HCEC 1CT (cell line): ENCODE results near the gene MSS51.

ENCODE experiments used
- DNase-seq: peaks from one replicate; pipeline ENCODE4 v3.0.0-alpha.2; 2017

MSS51 gene

GRCh38 chr10:73433538-73433867, at the start of gene MSS51:
MSS51 (minus strand) TSS chr10:73433561; CDS start chr10:73428284, 5,277 bp downstream.
- no peak for DNase-seq

DNA sequence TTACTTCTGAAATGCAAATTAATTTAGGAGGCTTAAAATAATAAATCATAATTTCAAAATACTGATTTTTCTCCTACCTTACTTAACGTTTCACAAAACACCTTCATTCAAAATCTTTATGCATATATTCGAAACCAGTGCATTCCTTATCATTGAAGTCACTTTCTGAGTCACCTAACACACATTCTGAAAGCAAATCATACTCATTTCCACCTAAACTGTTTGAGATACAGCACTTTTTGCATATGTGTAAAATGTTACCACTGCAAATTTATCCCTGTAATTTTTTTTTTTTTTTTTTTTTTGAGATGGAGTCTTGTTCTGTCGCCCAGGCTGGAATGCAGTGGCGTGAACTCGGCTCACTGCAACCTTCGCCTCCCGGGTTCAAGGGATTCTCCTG, 46.8 kb upstream of the MSS51 start:
- peak; percentile 71 for DNase-seq

- no peak for DNase-seq
Measured at GRCh38 chr10:73478636-73479035, 45.3 kb upstream of the MSS51 start.

- DNase-seq, result no peak
Measured at GRCh38 chr10:73471226-73471625, 37.9 kb upstream of the MSS51 start.

GRCh38 chr10:73469579-73469978, 36.2 kb upstream of the MSS51 start:
- no peak for DNase-seq

- DNase-seq, result no peak
Measured at GRCh38 chr10:73467206-73467605, 33.8 kb upstream of the MSS51 start.

DNA sequence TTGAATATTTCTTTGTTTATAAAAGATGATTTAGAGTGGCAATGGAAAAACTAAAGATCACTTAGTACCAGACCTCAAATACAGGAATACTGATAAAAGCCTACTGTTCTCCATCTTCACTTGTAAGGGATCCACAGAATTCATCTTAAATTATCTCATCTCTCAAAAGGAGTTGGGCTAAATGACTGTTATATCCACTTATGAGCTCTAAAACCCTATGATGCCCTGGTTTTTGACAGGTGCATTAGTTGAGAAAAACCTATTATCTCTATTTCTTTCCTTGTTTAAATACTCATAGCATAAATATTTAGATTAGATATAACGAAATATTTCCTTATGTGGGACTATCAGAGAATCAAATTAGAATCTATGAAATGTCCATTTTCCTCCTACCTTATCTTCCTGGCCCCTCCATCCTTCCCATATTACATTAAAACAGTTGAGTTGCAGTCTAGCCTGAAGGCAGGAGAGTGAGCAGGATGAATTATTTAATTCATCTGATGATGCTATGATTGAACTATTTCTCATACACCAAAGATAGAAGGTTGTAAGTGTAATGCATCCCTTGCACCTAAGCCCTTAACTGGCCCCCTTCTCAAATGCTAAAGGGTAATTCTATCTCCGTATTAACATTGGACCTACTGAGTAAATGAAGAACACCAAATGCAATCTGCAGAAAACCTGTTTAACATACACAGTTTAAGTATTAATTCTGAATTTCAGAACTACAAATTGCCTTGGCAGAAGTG, 32.8 kb upstream of the MSS51 start:
- no peak for DNase-seq

GRCh38 chr10:73460897-73461296, 27.5 kb upstream of the MSS51 start:
- DNase-seq, result no peak

DNA sequence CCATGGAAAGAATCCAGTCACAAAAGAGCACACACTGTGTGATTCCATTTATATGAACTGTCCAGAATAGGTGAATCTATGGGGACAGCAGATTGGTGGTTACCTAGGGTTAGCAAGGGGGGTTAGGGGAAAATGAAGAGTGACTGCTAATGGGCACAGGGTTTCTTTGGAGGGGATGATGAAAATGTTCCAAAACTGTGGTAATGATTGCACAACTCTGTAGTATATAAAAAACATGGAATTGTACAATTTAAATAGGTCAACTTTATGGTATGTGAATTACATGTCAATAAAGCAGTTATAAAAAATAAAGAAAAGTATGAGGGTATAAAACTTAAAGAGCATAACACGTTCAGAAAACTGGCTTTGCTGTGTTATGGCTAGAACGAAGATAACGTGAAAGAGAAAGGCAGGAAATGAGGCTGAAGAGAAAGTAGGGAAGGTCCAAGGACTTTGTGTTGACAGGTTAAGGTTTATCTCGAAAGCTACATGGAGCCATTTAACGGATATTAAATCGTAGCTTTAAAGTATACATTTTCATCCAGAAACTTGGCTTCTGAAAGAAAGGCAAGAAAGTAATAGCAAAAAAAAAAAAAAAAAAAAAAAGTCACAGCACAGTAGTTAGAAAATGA, 26.4 kb upstream of the MSS51 start:
- DNase-seq, result no peak

DNA sequence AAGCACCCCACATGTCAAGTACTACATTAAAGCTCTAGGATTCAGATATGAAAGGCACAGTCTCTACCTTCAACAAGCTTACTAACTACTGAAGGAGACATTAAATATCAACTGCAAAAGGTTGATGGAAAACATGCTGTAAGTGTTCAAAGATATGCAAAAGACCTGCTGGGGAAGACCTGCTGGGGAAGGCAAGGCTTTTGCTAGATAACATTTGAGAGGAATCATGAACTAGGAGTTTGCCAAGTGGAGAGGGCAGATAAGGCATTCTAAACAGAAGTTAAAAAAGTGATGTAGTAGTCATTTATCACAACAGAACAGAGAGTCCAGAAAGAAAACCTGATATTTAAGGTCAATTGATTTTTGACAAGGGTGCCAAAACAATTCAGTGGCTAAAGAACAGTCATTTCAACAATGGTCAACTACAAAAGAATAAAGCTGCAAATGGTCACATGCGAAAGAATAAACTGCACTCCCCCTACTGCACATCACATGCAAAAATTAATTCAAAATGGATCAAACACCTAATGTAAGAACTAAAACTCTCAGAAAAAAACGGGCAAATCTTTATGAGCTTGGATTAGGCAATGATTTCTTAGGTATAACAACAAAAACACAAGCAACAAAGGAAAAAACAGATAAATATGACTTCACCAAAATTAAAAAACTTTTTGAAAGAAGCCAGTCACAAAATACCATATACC, 23.0 kb upstream of the MSS51 start:
- DNase-seq, result no peak

DNA sequence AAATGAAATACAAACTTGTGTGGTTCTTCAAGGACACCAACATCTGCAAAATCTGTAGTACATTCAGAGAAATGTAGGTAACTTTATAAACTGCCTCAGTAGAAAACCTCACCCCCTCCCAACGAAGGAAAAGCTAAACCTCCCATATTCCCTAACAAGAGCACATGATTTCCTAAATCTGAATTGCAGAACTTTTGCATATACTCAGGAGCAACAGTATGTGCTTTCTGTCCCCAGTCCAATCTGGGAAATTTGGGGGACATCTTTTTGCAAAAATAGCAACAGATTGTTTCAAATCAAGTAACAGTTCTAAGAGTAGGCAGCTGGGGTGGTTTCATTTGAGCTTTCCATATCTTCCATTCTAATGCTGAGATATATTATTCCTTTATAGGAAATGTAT, 15.8 kb upstream of the MSS51 start:
- DNase-seq, result no peak

DNA sequence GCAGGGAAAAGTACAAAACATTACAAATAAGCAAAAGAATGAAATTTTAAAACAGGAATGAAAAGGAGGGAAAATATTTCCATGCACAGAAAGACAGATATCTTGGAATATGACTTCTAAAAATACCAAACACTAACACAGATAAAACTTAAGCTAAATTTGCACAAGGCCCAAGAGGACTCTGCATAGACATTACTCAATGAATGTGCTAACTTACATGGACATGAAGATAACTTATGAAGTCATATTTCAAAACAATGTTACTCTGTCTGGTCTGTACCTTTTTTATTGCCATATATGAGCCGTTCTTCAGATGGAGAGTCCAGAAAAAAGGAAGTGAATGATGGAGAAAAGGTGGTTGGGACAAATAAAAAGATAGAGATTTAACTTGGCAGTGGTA, 15.0 kb upstream of the MSS51 start:
- DNase-seq, result no peak

- DNase-seq, result no peak
Measured at GRCh38 chr10:73446926-73447325, 13.6 kb upstream of the MSS51 start.

DNA sequence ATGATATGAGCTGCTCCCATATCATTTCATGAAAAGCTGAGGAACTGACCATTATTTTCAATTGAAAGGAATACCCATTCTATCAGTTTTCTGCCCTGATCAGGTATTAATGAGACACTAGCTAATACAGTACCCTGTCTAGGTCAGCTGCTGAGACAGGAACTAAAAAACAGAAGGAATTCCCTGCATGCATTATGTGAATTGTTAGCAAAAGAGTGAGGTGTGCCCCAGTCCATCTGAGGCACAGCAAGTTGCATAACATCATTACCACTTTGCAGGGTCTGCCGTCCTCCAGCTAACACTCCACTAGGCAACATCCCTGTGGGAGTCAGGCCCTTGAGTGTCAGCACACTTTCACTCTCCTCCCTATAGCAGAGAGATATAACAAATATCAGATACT, 11.1 kb upstream of the MSS51 start:
- no peak for DNase-seq

- DNase-seq, result peak; percentile 75
Measured at GRCh38 chr10:73439605-73440312, 6.4 kb upstream of the MSS51 start.

DNA sequence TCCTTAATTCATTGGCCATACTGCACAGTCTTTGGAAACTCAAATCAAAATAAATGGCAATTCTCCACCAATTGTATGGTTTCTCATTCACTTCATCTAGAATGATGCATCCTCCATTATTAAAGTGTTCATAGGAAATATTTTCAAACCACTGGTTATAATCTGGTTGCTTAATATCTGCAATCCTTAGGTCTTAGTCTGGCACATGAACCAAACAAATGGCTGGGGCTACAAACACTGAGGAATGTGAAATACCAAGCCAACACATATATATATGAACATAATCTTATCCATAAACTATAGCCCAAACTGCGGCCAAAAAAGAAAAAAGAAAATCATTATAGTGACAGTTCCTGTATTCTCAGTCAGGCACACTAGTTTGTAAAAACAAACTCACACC, 5.7 kb upstream of the MSS51 start:
- DNase-seq, result peak; percentile 74

DNA sequence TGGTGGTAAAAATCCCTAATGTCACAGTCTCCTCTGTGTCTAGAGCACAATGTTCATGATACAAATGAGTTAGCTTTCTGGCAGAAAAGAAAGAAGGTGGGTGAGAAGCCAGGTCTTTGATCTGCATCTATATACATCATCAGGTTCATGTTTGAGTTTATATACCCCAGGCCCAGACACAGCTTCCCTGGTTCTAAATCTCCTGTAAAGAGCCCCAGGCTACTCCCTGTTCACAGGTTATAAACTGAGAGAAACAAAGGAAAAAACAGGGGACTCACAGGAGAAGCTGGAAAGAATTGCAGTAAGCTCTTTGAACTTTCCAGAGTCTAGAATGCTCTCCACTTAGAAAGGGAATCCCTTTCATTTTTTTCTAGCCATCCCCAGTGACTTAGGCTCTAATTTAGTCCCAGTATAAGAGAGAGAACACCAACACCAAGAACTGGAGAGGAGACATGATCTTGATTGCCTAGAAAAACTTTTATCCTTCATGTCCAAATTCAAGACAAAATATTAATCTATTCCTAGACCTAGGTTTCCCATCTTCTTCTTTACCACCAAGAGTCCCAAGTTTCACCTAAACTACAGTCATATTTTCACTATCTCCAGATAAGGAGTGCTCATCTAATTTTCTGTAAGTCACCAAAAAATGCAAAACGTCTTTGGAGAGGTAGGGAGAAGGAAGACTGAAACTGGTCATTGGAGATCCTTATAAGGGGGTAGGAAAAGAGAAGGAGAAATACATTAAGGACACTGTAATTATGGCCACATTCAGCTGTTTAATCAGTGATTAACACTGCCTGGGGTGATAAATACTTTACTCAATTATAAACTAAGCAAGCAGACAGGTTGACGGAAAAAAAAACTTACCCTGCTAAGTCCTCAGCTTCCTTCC, 469 bp downstream of the MSS51 start:
- no peak for DNase-seq

DNA sequence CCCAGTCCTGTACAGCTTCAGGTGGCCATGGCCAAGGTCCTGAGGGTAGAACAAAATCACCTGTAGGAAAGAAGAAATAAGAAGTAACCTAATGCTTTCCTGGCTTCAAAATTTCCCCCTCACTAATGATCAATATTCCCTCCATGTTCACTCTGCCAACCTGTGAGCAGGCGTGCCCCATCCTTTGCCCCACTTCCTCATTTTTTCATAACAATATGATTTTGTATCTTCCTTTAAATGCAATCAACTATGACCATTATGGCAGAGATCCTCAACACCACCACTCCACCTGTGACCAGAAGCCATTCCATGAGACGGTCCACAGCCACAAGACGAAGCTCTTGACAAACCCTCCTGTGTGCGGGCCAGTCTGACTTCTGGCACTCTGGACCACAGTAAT, 7.0 kb downstream of the MSS51 start:
- no peak for DNase-seq

DNA sequence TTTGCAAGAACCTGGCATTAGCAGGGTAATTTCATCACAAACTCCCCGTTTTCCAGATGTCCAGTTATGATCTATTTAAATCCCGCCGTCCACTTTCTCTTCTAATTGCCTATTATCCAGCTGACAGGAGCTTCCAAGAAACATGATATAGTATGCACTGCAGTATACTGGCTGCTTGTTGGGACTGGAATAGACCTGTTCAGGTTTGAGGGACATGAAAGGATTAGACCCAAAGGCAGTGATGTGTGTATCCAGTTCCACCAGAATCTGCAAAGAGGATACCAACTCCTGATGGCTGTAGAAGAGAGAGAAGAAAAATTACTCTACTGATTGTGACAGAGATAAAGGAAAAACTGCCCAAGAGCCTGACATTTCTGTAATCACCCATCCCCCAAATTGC, 8.9 kb downstream of the MSS51 start:
- DNase-seq, result no peak

DNA sequence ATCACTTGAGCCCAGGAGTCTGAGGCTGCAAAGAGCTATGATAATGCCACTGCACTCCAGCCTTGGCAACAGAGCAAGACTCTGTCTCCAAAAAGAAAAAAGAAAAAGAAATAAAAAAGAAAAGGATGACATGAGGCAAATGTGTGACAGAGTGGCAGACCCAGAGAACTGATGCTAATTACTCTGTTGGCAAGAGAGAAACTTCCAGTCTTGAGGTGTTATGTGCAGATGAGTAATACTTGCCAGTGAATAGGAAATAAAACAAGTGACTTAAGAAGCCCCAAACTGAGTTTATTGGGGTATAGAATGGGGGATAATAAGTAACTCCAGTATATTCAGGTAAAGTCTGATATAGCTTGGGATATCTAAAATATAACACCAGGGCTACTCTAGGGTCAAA, 10.1 kb downstream of the MSS51 start:
- no peak for DNase-seq

DNA sequence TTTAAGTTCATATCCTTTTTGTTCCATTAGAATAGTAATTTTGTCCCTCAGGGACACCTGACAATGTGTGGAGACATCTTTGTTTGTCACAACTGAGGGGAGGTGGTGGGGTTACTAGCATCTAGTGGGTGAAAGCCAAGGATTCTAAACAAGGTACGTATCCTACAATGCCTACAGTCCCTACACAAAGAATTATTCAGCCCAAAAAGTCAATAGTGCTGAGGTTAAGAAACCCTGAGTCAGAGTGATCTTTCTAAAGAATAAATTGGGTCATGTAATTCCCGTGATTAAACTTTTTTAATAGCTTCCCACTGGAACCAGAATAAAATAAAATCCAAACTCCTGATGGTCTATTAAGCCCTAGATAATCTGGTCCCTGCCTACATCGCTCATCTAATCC, 16.8 kb downstream of the MSS51 start:
- no peak for DNase-seq

DNA sequence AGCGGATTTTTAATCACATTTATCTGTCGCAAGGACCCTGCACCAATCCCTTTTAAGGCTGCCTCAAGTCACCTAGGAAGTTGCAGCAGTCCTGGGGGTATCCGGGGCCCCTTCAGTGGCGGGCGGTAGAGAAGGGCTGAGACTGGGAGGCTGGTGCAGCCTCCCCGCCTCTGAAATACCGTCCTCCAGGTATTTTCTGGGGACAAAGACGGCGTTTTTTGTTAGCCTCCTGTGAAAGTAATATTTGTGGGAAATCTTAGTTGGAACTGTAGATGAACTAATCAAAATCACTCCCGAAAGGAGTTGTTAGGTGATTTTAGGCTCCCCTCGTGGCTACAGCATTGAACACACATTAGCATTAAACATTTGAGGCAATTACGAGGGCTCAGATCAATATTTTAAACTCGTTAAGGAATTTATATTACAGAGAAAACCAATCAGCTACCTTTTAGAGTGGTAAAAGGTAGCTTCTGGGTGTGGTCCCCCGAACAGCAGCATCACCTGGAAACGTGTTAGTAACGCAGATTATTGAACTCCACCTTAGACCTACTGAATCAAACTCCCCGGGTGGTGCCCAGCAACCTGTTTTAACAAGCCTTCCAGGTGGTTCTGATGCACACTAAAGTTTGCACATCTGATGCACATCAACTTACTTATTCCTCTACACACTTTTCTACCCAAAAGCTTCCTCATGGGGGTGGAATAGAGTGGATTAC, 19.0 kb downstream of the MSS51 start:
- no peak for DNase-seq
